Cardiac fibroblast (primary cell): ENCODE results near the gene SEMA4G.
A peak's percentile ranks its signal among the peaks of the same experiment; 100 is the strongest.

Source experiments
- DNase-seq, 2 donors: peaks; one replicate each; pipeline versions ENCODE4 v3.0.0 to v3.0.0-alpha.2; 2010; ENCODE audit warnings: low read depth in 2 of 2
- H3K4me3 ChIP-seq, 2 donors: replicated peaks in 1 of 2; 1 replicate in 1 of 2; 2 replicates in 1 of 2; pipeline ENCODE4 v1.5.1; 2011; ENCODE audit warnings: low read depth in 2 of 2, low read length in 2 of 2, mild to moderate bottlenecking in 2 of 2, moderate library complexity in 1 of 2
- TF ChIP-seq, protein P1 (sequence below): IDR thresholded peaks from one replicate; pipeline ENCODE4 v1.5.1; 2011; ENCODE audit warnings: low read depth, mild to moderate bottlenecking, low read length, inconsistent platforms

The SEMA4G gene

DNA sequence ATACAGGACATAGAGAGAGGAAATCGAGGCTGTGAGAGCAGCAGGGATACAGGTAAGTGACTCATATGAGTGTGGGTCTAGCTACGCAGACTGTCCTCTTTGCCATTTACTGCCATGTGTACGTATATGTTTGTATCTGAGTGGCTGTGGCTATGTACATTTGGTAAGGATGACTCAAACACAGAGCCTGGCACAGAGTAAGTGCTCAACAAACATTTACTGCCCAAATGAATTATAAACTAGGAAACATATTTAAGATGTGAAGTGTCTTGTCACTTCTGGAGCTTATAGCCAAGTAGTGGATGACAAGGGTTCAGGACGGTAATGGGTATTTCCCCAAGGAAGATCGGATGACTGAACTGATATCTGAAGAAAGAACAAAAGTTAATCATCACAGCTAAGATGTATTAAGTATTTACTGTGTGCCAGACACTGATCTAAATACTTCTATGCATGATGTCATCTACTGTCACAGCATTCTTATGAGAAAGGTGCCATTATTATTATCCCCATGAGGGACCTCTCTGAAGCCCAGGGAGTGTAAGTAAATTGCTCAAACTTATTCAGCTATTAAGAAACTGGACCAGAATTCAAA, 12.0 kb downstream of the SEMA4G start:
- no peak for DNase-seq
- TF ChIP-seq, protein P1, sequence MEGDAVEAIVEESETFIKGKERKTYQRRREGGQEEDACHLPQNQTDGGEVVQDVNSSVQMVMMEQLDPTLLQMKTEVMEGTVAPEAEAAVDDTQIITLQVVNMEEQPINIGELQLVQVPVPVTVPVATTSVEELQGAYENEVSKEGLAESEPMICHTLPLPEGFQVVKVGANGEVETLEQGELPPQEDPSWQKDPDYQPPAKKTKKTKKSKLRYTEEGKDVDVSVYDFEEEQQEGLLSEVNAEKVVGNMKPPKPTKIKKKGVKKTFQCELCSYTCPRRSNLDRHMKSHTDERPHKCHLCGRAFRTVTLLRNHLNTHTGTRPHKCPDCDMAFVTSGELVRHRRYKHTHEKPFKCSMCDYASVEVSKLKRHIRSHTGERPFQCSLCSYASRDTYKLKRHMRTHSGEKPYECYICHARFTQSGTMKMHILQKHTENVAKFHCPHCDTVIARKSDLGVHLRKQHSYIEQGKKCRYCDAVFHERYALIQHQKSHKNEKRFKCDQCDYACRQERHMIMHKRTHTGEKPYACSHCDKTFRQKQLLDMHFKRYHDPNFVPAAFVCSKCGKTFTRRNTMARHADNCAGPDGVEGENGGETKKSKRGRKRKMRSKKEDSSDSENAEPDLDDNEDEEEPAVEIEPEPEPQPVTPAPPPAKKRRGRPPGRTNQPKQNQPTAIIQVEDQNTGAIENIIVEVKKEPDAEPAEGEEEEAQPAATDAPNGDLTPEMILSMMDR, result no peak
- no peak overlapping the region for H3K4me3 ChIP-seq

DNA sequence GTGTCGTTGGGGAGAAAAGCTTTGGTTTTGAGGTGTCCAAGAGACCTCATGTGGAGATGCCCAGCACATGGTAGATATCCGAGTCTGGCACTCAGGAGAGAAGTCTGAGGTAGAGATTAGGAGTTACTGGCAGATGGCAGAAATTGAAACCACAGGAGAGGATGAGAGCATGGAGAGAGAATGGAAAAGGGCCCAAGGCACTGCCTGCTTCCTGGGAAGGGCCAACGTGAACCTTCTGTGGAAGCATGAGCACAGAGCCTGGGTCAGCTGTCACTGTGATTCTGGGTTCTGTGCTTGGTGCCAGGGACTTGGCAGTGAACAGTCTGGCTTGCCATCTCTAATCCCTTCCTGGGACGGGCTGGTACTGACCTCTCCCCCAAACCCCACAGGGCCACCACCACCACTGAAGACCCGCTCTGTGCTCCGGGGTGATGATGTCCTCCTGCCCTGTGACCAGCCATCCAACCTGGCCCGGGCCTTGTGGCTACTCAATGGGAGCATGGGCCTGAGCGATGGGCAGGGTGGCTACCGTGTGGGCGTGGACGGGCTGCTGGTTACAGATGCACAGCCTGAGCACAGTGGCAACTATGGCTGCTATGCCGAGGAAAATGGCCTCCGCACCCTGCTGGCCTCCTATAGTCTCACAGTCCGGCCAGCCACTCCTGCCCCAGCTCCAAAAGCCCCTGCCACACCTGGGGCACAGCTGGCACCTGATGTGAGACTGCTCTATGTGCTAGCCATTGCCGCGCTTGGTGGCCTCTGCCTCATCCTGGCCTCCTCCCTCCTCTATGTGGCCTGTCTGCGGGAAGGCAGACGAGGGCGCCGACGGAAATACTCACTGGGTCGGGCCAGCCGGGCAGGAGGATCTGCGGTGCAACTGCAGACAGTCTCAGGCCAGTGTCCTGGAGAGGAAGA, 13.9 kb downstream of the SEMA4G start:
- DNase-seq, result no peak
- TF ChIP-seq, protein P1, result no peak
- no peak overlapping the region for H3K4me3 ChIP-seq

DNA sequence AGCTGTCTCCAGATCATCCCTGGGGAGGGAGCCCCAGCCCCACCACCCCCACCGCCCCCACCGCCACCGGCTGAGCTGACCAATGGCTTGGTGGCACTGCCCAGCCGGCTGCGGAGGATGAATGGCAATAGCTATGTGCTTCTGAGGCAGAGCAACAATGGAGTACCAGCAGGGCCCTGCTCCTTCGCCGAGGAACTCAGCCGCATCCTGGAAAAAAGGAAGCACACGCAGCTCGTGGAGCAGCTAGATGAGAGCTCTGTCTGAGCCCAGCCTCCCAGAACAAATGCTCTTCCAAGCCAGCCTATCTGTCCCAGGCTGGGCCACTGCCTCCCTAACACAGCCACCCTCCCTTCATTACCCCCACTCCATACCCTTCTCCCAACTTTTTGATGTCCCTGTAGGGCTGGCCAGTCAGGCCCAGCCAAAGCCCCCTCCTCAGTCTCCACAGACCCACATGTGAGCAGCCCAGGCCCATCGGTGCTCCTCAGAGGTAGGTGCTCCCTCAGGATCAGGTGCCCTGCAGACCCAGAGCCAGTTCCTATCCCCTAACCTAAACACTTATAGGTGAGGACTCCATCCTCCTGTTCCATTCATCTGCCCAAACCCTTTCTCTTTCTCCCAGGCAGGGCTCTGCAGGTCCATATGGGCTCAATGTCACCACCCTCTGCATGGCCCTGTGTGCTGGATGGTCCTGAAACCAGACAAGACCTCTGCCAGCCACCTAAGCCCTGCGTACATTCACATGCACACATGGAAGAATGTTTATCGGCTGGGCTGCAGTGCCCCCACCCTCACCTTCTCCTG, 14.8 kb downstream of the SEMA4G start:
- TF ChIP-seq, protein P1, result no peak
- no peak for DNase-seq
- no peak overlapping the region for H3K4me3 ChIP-seq

DNA sequence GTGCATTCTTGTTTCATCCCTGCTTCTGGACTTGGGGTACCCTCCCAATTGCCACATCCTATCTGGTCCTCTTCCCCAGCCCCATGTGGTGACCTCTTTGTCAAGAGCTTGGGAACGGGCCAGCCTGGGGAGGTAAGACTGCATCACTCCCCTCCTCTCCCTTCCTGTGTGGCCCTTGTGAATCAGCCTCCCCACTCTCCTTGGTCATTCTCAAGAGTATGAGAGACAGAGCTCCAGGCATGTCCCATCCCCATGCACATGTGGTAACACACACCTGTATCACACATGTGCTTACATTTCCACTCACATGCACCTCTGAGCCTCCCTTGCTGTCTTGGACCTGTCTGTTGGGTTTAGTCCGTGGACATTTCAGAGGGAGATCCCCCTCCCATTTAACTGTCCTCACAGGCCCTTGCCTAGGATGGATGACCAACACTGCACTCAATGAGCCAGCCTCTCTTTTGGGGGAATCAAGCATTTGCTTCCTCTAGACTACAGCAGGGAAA, 15.4 kb downstream of the SEMA4G start:
- no peak for DNase-seq
- TF ChIP-seq, protein P1, result no peak
- H3K4me3 ChIP-seq, result no peak overlapping the region

DNA sequence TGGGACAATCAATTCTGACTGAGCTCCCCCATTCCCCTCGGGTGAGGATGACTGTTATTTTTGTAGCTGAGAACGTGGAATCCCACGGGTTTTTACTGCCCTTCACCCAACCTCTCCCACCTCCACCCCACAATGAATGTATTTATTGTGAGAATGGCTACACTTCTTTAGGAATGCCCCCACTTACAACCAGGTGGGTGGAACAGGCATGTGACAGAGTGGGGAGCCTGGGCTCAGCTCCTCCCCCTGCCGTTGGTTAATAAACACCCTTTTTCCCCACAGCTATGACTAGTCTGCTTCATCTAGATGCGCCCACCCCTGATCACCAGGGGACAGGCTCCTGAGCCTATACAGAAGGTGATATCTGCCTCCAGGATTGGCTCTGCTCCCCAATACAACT, 16.0 kb downstream of the SEMA4G start:
- DNase-seq, result no peak
- TF ChIP-seq, protein P1, result no peak
- no peak overlapping the region for H3K4me3 ChIP-seq

DNA sequence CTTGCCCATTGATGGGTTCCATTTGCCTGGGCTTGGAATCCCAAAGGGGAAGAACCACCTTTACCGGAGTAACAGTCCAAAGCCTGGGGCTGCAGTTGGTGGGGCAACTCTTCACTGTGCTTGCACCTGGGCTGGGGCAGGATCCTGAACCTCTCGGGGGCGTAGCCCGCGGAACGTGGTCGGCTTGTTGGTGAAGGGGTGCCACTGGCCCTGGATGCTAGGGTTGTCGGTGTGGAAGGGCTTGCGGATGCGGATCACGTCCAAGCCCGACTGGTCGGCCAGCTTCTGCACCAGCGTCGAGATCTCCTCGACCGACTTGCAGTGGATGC, 17.3 kb downstream of the SEMA4G start:
- no peak for DNase-seq
- TF ChIP-seq, protein P1, result no peak
- H3K4me3 ChIP-seq, result peak overlapping the region; percentile 97 to 100
